HFF-Myc (cell line): ENCODE results near the gene FOXC2.

ENCODE experiments used
- DNase-seq: peaks from one replicate; pipeline ENCODE4 v3.0.0-alpha.2; 2011; ENCODE audit warnings: low read depth; ENCODE audit errors: extremely low read depth
- H3K4me3 ChIP-seq: replicated peaks from 2 replicates; pipeline ENCODE4 v1.5.1; 2011; ENCODE audit warnings: low read depth, mild to moderate bottlenecking, control low read depth, low read length
- TF ChIP-seq, protein P1 (sequence below): IDR thresholded peaks from 2 replicates; pipeline ENCODE4 v1.5.1; 2012; ENCODE audit warnings: mild to moderate bottlenecking, low read depth, low read length, control low read depth; ENCODE audit errors: missing control alignments

Gene FOXC2

GRCh38 chr16:86618431-86619238, 52.0 kb downstream of the FOXC2 start:
- no peak for DNase-seq
- TF ChIP-seq, protein P1, sequence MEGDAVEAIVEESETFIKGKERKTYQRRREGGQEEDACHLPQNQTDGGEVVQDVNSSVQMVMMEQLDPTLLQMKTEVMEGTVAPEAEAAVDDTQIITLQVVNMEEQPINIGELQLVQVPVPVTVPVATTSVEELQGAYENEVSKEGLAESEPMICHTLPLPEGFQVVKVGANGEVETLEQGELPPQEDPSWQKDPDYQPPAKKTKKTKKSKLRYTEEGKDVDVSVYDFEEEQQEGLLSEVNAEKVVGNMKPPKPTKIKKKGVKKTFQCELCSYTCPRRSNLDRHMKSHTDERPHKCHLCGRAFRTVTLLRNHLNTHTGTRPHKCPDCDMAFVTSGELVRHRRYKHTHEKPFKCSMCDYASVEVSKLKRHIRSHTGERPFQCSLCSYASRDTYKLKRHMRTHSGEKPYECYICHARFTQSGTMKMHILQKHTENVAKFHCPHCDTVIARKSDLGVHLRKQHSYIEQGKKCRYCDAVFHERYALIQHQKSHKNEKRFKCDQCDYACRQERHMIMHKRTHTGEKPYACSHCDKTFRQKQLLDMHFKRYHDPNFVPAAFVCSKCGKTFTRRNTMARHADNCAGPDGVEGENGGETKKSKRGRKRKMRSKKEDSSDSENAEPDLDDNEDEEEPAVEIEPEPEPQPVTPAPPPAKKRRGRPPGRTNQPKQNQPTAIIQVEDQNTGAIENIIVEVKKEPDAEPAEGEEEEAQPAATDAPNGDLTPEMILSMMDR: no peak
- no peak overlapping the region for H3K4me3 ChIP-seq
